HuH-7 (cell line): Measurements from ENCODE around the gene TMPRSS11A.

Experiments
- DNase-seq: peaks from one replicate; pipeline ENCODE4 v3.0.0; 2011; ENCODE audit warnings: low spot score

TMPRSS11A gene, protein sequence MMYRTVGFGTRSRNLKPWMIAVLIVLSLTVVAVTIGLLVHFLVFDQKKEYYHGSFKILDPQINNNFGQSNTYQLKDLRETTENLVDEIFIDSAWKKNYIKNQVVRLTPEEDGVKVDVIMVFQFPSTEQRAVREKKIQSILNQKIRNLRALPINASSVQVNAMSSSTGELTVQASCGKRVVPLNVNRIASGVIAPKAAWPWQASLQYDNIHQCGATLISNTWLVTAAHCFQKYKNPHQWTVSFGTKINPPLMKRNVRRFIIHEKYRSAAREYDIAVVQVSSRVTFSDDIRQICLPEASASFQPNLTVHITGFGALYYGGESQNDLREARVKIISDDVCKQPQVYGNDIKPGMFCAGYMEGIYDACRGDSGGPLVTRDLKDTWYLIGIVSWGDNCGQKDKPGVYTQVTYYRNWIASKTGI

DNA sequence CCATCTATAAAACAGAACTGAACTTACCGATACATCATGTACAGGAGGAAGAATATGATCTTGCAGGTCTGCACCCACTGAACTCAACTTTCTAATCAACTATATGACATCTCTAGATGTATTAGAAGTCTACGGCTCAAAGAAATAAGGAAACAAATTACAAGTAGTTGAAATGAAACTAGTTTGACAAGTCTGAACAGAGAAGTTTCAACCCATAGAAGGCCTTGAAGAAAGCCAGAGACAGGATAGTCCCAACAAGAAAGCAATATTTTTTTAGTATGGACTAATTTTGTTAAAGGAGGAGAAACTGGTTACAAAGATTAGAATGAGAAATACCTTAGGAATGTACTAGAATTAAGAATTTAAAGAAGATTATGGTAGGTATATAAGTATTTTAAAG, at the start of gene TMPRSS11A:
TMPRSS11A (minus strand) TSS at position 138 of the 400 bp plus-strand sequence; CDS start at position 38, 100 bp downstream.
- DNase-seq = no peak

DNA sequence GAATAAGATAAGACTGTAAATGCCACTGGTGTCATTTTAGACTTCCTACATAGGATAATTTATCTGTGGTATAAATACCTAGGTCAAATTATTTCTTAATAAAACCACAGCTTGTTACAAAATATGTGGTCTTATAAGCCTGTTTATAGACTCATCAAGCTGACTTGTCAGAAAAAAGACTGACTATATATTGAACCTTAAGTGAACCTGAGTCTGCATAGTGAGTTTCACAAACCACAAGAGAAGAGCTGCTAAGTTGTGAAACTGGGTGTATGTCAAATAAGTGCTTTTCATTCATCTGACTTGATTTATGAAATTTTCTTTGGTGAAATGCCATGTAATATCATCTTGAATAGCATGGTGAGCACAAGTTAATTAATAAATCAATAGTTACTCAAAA, 48.4 kb upstream of the TMPRSS11A start:
- DNase-seq = no peak

DNA sequence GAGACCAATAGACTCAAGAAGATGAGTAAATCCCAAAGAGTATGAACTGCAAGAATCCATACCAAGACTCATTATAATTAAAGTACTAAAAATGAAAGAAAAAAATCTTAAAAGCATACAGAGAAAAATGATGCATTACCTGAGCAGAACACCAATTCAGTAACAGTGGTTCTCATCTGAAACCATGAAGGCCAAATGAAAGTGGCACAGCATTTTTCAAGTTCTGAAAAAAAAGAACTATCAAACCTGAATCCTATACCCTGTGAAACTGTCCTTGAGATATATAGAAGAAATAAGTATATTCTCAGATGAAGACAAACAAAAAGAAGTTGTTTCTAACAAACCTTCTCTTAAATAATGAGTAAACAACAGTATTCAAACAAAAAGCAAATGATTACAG, 39.6 kb upstream of the TMPRSS11A start:
- no peak for DNase-seq

DNA sequence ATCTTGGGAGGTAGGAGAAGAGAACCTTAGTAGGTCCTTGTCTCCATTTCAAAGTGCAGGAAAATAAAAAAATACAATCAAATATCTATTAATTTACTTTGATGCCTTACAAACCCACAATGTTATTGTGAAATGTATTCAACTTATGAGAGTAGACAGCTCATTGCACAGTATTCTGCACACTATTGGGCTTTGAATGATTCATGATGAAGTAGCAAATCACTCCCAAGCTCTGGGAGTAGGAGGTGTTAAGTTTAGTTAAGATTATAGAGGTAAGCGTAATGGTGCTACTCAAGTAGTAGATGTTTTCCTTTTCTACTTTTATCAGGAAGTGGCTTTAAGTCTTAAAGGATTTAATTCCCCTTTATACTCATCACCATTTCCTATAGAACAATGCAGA, 32.8 kb upstream of the TMPRSS11A start:
- DNase-seq = no peak

DNA sequence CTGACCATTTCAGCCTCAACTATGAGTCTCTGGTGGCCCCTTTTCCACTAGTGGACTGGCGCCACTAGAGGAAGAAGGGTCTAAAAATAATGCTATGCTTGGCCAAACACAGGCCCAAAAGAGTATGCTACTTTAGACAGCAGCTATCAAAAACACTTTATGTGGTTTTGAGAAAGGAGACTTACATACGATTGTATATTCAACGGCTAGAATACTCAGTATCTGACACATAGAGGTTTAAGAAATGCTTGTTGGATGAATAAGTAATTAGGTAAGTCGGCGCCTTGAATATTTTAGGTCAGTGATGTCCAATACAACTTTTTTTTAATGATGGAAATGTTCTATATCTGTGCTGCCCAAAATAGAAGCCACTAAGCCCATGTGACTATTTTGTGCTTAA, 25.7 kb upstream of the TMPRSS11A start:
- no peak for DNase-seq

DNA sequence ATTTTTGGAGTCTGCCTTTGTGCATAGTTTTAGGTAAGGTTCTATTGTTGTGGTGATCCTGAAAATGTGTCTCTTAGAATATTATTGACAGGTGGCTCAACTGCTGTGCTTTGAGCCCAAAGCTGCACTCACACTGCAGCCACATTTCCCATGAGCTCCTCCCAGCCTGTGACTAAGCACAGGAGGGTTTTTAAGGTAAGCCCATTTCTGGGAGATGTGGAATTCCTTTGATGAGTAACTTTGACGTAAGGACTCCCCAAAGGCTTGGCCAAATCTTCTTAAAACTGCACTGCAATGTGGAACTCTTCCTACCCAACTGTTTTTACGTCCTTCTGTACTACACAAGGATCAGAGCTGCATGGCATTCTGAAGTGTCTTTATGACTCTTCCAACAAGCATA, 20.0 kb upstream of the TMPRSS11A start:
- DNase-seq = no peak

DNA sequence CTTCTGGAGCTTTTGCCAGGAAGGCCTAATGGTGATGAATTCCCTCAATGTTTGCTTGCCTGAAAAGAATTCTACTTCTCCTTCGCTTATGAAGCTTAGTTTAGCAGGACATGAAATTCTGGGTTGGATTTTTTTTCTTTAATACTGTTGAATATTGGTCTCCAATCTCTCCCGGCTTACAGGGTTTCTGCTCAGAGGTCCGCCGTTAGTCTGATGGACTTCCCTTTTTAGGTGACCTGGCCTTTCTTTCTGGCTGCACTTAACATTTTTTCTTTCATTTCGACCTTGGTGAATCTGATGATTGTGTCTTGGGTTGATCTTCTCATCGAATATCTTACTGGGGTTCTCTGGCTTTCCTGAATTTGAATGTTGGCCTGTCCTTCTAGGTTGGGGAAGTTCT, 17.2 kb upstream of the TMPRSS11A start:
- DNase-seq = no peak

DNA sequence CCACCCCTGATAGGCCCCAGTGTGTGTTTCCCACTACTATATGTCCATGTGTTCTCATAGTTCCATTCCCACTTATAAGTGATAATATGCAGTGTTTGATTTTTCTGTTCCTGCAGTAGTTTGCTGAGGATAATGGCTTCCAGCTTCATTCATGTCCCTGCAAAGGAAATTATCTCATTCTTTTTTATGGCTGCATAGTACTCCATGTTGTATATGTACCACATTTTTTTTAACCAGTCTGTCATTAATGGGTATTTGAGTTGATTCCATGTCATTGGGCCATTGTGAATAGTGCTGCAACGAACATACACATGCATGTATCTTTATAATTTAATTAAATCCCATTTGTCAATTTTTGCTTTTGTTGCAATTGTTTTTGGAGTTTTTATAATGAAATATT, 10.3 kb upstream of the TMPRSS11A start:
- DNase-seq = no peak

DNA sequence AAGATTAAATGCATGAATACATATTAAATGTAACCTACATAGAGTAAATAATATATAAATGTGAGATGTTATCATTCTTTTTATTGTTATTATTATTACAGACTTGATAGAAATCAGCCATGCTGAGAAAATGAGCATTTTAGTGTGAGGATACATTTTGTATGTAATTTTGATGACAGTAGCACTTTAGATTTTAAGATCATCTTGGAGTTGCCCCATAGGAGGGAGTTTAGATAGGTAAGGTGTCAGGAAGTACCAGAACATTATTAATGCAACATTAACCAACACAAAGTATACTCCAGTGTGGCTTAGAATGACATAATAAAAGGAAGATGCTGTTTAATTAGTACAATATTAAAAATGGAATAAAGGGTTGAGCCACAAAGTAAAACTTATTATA, 8.4 kb downstream of the TMPRSS11A start:
- DNase-seq = no peak

DNA sequence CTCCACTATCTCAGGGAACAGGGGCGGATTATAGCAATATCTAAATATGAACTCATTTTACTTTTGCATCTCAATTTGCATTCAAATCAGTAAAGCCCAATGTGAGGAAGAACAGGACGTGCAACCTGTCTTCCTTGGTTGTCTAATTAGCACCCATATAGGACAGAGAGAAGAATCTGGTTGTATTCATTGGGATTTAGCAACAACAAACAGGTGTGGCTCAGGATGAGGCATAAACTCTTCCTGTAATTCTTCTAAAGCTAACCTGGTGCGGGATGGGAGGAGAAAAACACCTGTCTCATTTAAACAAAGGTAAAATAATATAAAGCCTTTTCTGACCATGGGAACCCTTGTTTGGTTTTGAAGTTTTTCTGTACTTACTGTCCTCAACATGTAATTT, 22.2 kb downstream of the TMPRSS11A start:
- no peak for DNase-seq

DNA sequence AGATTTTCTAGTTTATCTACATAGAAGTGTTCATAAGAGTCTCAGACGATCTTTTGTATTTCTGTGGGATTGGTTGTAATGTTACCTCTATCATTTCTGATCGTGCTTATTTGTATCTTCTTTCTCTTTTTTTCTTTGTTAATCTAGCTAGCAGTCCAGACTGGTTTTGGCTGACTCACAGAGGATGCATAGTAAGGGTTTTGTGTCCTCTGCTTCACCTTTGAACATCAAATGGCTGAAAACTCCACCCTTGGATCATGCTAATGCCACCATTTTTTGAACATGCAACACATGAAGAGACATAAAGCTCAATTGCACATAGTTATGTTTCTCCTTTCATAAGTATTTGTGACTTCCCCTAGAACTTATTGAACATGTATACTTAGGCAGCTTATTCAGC, 22.8 kb downstream of the TMPRSS11A start:
- no peak for DNase-seq

DNA sequence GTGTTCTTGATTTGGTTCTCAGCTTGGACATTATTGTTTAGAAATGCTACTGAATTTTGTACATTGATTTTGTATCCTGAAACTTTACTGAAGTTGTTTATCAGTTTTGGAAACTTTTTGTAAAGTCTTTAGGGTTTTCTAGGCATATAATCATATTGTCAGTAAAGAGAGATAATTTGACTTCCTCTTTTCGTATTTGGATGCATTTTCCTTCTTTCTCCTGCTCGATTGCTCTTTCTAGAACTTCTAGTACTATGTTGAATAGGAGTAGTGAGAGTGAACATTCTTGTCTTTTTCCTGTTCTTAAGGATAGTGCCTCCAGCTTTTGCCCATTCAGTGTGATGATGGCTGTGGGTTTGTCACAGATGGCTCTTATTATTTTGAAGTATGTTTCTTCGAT, 24.1 kb downstream of the TMPRSS11A start:
- no peak for DNase-seq

DNA sequence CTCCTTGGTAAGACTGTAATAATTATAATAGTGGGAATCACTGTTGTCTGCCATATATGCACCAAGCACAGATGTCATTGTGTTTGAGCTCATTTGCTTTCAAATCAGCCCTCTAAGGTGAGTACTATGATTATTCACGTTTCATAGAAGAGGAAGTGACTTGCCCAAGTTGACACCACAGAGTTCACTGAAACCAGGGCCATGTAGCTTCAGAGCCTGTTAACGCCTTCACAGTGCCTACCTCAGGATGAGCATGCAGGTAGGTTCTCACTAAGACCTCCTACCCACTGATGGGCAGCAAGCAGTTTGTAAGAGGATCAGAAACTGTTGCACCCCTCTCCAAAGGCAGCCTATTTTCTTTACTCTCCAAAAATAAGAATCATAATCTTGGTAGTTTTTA, 27.4 kb downstream of the TMPRSS11A start:
- DNase-seq = no peak

DNA sequence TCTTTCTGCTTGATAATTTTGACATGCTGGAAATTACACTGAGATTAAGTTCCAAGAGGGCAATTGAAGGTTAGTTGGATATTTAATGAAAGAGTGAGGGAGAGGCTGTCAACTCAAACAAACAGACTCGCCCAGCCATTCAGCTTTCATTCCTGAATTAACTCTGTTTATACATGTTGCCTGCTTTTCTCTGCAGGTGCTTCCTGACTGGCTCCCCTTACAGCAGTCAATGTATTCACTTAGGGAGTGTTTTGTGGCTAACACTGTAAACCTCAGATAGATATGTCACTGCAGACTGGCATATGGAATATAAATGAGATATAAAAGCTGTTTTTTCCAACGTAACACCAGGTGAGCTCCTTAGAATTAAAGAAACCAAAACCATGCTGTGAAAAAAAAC, 28.7 kb downstream of the TMPRSS11A start:
- DNase-seq = no peak

DNA sequence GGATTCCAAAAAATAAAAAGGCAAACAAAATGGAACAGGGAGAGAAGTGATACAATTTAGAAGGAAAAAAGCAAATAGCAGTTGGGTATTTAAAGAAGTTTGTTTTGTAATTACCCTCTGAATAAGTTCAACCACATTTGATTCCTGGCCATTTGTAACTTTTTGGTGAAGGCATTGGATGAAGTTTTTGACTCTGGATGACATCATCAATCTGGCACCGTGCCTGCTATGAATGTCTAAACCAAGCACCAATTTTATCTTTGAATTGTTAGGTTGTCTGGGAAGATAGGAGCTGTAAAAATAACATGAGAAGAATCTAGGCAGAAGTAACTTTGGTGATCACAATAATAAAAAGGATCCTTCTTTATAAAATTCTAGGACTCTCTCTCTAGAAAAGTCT, 29.5 kb downstream of the TMPRSS11A start:
- no peak for DNase-seq

DNA sequence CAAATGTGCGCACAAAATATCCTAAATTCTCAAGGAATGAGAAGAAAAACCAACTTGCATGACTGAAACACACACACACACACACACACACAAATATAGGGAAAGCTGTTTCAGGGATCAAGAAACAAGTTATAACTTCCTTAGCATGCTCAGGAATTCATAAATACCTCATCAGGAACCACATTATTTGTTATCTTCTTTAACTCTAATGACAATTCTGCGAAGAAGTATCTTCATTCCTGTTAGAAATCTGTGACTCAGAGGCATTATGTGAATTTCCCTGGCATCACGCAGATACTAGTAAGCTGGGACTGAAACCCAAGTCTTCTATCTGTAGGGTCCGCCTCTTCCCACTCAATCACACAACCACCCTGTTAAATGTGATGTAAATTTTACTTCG, 30.3 kb downstream of the TMPRSS11A start:
- DNase-seq = no peak

DNA sequence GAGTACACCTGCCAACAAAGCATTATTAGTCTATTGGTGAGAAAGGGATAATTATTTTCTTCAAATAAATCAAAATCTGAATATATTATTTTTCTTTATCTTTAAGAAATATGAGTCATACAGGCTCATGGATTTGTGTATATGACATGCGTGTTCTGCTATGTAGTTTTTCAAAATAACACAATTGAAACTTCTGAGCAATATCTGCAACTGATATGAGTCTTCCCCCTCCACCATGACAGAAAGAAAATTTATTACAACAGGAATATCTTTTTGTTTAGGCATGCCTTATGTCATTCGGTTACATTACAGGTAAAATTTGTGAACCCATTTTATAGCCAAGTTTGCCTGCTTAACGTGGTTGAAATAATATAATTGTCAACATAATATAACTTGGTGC, 32.0 kb downstream of the TMPRSS11A start:
- no peak for DNase-seq

DNA sequence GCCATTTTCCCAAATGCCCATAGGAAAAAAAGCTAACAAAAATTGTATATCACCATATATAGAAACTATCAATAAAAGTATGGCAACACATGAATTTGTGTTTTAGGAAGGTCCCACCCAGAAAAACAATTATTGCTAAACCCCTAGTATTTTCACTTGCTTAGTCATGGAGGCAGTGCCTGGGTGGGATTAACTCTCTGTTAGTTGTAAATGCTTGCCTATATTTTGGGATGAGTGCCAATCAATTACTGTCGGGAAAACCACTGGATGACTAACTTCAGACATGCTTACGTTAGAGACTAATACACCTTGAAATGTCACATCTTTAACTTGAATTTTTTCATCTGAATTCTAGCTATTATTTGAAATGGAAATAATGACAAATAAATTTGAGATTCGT, 33.9 kb downstream of the TMPRSS11A start:
- DNase-seq = no peak

DNA sequence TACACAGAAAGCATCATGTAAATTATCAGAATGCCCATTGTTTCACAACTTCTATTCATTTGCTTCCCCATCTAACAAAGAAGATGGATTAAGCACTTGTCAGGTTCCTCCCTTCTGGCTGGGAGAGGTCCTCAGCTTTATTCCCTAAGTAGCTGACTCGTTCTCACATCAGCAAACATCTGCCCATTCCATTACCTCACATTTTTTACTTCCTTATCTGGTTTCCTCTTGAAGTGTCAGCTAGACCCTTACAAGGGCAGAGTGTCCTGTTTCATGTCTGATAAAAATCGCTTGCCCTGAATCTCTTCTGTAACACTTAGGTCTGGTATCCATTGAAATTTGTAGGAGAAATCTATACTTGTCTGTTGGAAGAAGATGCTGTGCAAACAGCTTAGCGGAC, 34.7 kb downstream of the TMPRSS11A start:
- no peak for DNase-seq

DNA sequence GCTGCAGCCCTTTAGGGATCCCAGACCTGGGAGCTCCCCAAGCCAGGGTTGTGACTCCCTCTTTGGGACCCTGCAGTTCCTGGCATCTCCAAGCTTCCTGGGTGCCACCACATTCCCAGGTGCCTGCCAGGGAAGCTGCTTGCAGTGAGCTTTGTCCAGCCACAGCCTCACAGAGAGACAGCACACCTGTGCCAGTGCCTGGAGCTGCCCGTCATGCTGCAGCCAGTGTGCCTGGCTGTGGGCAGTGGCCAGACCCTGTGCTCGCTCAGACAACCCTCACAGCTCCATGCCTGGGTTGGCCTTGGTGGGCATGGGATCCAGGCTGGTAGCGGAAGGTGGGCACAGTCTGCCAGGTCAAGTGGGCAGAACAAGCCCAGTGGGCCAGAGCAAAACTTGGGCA, 36.0 kb downstream of the TMPRSS11A start:
- DNase-seq = no peak

DNA sequence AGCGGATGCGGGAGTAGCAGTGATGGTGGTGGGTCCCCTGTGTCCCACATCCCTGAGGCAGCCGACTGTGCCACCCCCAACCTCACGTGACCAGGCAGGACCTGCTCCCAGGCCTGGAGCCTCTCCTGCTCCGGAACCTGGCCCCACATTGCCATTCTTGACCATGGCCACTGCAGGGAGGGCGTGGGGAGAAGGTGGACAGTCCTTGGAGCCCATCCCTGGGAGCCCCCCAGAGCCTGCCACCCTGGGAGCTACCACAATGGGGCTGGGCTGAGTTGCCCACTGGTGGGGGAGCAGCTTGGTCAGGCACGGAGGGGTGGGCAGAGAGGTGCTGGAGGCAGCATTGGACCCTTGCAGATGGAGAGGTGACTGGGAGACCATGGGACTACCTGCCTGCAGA, 36.8 kb downstream of the TMPRSS11A start:
- DNase-seq = no peak

DNA sequence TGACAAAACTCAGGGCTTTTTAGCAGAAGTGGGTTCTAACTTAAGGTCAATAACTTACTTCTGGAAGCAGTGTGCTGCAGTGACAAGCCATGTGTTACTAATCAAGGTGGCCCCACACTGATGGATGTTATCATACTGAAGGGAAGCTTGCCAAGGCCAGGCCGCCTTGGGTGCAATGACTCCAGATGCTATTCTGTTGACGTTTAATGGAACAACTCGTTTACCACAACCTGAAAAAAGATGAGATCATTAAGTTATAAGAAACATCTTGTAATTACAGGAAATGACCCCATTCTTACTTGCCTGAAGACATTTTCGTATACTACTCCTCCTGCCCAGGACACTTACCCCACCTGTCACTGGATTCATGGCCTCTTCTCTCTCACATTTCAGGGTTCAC, 40.6 kb downstream of the TMPRSS11A start:
- DNase-seq = no peak

DNA sequence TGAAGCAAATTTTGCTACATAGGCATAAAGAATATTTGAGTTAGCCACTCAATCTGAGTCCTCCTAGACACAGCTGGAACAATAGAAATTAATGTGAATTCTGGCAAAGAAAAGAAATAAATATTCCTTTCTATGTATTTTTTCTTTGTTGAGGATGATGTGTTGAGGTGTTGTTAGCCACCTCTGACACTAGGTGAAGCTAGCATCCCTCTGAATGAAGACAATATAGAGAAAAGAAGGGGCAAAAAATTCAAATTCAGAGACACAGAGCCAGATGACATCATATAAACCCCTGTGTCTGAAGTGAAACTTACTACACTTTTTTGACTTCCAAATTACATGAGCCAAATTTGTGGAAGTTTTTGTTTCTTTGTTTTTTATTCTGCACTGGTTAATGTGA, 44.9 kb downstream of the TMPRSS11A start:
- no peak for DNase-seq

DNA sequence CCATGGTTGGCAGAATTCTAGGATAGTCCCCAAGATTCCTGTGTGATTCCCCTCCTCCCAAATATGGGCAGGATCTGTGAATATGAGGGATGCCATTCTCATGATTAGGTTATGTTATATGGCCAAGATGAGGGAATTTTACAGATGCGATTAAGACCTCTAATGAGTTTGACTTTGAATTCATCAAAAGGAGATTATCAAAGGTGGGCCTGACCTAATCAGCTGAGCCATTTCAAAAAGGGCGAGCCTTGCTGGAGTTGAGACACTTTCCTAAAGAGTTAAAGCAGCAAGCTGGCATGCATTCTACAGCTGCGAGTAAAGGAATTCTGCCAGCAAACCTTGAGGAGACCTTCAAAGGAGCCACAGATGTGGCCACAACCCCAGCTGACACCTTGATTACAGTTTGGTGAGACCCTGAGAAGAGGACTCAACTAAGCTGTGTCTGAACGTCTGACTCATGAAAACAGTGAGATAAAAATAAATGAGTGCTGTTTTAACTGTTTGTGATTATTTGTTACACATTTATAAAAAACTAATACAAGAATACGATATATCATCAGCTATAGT, 47.8 kb downstream of the TMPRSS11A start:
- DNase-seq = no peak
